Pons (tissue), 1 donor: ENCODE data around the gene ZC3H11A.

Experiments used
- DNase-seq: peaks from one replicate; pipeline ENCODE4 v3.0.0-alpha.2; 2016; ENCODE audit warnings: low spot score

The ZC3H11A gene

GRCh38 chr1:203842559-203842876 lies 47.1 kb downstream of the ZC3H11A start:
- no peak for DNase-seq

- no peak for DNase-seq
Measured at GRCh38 chr1:203843435-203843834, 48.0 kb downstream of the ZC3H11A start.
